Measurements from ENCODE around the gene ADARB1. TPM values are rescaled to one million over a fixed set of nuclear protein-coding genes. Genes with fewer than 3 reads are reported as not detected.

ADARB1 gene
- total RNA-seq, 1 donor from 2014 or later: 25.8 TPM

DNA sequence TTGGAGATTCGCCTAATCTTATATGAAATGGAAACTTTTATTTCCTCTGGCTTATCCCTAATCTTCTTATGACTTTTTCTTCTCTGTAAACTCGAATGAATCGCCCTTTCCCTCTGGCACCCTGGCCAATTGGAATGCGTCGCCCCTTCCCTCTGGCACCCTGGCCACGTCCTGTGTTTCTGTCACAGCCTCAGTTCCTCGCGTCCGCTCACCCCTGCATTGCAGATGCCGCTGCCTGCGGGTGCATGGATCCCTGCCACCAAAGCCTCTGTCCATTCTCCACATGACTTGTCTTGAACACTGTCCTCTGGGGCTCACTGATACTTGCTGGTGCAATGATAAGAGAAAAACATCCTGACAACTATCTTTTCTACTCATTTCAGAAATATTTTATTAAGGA is 104.6 kb downstream of the ADARB1 start:
- DNase-seq (ENCODE audit: low read depth) (no peak), FAIRE-seq (no peak)
- no peak overlapping the region for H3K4me3 Mint-ChIP-seq (ENCODE audit: unreplicated experiment)

DNA sequence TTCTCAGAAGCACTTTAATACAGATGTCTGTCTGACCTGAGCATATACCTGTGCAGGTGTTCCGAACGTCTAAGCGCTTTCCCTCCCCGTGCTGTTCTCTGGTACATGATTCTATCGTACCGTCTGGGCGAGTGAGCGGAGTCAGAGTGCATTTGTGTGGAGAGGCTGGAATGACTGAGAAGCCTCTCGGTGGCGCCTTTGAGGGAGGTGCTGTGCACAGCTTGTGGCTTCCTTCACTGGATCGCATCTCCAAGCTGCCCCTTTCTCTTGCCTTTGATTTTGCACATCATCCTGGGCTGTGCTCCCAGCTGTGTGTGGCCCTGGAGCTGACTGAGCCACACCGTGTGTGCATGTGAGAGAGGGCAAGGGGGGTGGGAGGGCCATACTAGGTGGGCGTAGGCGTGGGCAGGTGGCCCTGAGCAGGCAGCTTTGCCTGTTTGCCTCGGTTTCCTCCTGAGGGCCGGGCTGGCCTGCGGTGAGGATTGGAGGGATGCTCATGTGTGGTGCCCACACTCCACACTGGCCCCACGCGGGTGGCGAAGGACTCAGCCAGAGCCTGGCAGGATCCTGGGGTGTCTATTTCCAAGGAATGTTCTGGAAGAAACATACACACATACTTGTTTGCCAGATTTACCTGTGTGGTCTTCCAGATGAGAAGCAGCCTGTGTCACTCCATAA is 105.3 kb downstream of the ADARB1 start:
- Histone ChIP-seq H3K9me3 (ENCODE audit: insufficient read depth, low read depth, low read length) (no peaks in the 10 kb centered on the region), H3K27me3 (ENCODE audit: insufficient read depth, low read length) (no peaks in the 10 kb centered on the region), H3K36me3 (ENCODE audit: insufficient read depth, low read length) (peaks cover 4% of the 10 kb centered on the region), H4K20me1 (ENCODE audit: insufficient read depth, low read length) (no peaks in the 10 kb centered on the region), H3K9ac (ENCODE audit: low read length) (no peak overlapping the region), H3K4me2 (ENCODE audit: low read length) (no peak overlapping the region), H3K4me1 (ENCODE audit: insufficient read depth, low read length) (peaks cover 5% of the 10 kb centered on the region), H3K79me2 (ENCODE audit: insufficient read depth, low read length) (no peaks in the 10 kb centered on the region), H3K4me3 (ENCODE audit: insufficient read depth, low read depth, low read length) (no peak overlapping the region), H3K27ac (ENCODE audit: low read depth, low read length) (no peak overlapping the region), H2AFZ (ENCODE audit: low read depth, low read length) (no peak overlapping the region)
- no peaks in the 10 kb centered on the region for H3K9me3 Mint-ChIP-seq (ENCODE audit: unreplicated experiment)
- no peak overlapping the region for H3K27ac Mint-ChIP-seq (ENCODE audit: unreplicated experiment)
- no peak for DNase-seq (ENCODE audit: low read depth)
- no peaks in the 10 kb centered on the region for H3K4me1 Mint-ChIP-seq (ENCODE audit: low read depth, unreplicated experiment)
- no peak overlapping the region for H3K4me3 Mint-ChIP-seq (ENCODE audit: unreplicated experiment)
- peaks cover 22% of the 10 kb centered on the region for H3K36me3 Mint-ChIP-seq (ENCODE audit: low read depth, unreplicated experiment)
- FAIRE-seq: no peak
- no peaks in the 10 kb centered on the region for H3K27me3 Mint-ChIP-seq (ENCODE audit: low read depth, unreplicated experiment)
- no peak for TF ChIP-seq EZH2 (IDR thresholded peaks at IDR 0.05; ENCODE audit: insufficient read depth, low read length)
- TF ChIP-seq, protein P1, sequence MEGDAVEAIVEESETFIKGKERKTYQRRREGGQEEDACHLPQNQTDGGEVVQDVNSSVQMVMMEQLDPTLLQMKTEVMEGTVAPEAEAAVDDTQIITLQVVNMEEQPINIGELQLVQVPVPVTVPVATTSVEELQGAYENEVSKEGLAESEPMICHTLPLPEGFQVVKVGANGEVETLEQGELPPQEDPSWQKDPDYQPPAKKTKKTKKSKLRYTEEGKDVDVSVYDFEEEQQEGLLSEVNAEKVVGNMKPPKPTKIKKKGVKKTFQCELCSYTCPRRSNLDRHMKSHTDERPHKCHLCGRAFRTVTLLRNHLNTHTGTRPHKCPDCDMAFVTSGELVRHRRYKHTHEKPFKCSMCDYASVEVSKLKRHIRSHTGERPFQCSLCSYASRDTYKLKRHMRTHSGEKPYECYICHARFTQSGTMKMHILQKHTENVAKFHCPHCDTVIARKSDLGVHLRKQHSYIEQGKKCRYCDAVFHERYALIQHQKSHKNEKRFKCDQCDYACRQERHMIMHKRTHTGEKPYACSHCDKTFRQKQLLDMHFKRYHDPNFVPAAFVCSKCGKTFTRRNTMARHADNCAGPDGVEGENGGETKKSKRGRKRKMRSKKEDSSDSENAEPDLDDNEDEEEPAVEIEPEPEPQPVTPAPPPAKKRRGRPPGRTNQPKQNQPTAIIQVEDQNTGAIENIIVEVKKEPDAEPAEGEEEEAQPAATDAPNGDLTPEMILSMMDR (IDR thresholded peaks at IDR 0.05; ENCODE audit: insufficient read depth, low read depth, low read length): no peak

More for the DNA sequence above, 104.6 kb downstream of the ADARB1 start:
- no peaks in the 10 kb centered on the region for H3K27me3 ChIP-seq (ENCODE audit: insufficient read depth, low read length)
- Mint-ChIP-seq H3K4me1 (ENCODE audit: low read depth, unreplicated experiment) (no peaks in the 10 kb centered on the region), H3K27ac (ENCODE audit: unreplicated experiment) (no peak overlapping the region), H3K27me3 (ENCODE audit: low read depth, unreplicated experiment) (no peaks in the 10 kb centered on the region), H3K9me3 (ENCODE audit: unreplicated experiment) (no peaks in the 10 kb centered on the region), H3K36me3 (ENCODE audit: low read depth, unreplicated experiment) (peaks cover 22% of the 10 kb centered on the region)
- H3K36me3 ChIP-seq (ENCODE audit: insufficient read depth, low read length): peaks cover 4% of the 10 kb centered on the region
- no peaks in the 10 kb centered on the region for H3K79me2 ChIP-seq (ENCODE audit: insufficient read depth, low read length)
- TF ChIP-seq EZH2 (IDR thresholded peaks at IDR 0.05; ENCODE audit: insufficient read depth, low read length): no peak
- TF ChIP-seq, protein P1 (IDR thresholded peaks at IDR 0.05; ENCODE audit: insufficient read depth, low read depth, low read length): no peak
- H3K9me3 ChIP-seq (ENCODE audit: insufficient read depth, low read depth, low read length): no peaks in the 10 kb centered on the region
- no peak overlapping the region for H3K4me2 ChIP-seq (ENCODE audit: low read length)
- H3K4me3 ChIP-seq (ENCODE audit: insufficient read depth, low read depth, low read length): no peak overlapping the region
- H4K20me1 ChIP-seq (ENCODE audit: insufficient read depth, low read length): no peaks in the 10 kb centered on the region
- H3K4me1 ChIP-seq (ENCODE audit: insufficient read depth, low read length): peaks cover 5% of the 10 kb centered on the region
- no peak overlapping the region for H3K9ac ChIP-seq (ENCODE audit: low read length)
- no peak overlapping the region for H3K27ac ChIP-seq (ENCODE audit: low read depth, low read length)
- no peak overlapping the region for H2AFZ ChIP-seq (ENCODE audit: low read depth, low read length)

DNA sequence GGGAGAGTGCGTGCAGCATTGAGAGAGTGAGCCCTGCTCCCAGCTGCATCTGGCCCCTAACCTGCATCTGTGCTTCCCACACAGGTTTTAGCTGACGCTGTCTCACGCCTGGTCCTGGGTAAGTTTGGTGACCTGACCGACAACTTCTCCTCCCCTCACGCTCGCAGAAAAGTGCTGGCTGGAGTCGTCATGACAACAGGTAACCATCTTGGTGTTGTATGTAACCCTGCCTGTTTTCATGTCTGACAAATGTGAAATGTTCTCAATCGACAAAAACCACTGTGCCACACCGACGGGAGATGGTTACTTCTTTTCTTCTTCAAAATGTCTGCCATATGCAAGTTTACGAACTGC is 105.8 kb downstream of the ADARB1 start:
- Mint-ChIP-seq H3K4me1 (ENCODE audit: low read depth, unreplicated experiment) (no peaks in the 10 kb centered on the region), H3K27me3 (ENCODE audit: low read depth, unreplicated experiment) (no peaks in the 10 kb centered on the region), H3K36me3 (ENCODE audit: low read depth, unreplicated experiment) (peaks cover 22% of the 10 kb centered on the region), H3K9me3 (ENCODE audit: unreplicated experiment) (peaks cover 3% of the 10 kb centered on the region), H3K27ac (ENCODE audit: unreplicated experiment) (no peak overlapping the region), H3K4me3 (ENCODE audit: unreplicated experiment) (no peak overlapping the region)
- H3K27me3 ChIP-seq (ENCODE audit: insufficient read depth, low read length): no peaks in the 10 kb centered on the region
- H3K4me1 ChIP-seq (ENCODE audit: insufficient read depth, low read length): peaks cover 5% of the 10 kb centered on the region
- no peak for TF ChIP-seq EZH2 (IDR thresholded peaks at IDR 0.05; ENCODE audit: insufficient read depth, low read length)
- TF ChIP-seq, protein P1 (IDR thresholded peaks at IDR 0.05; ENCODE audit: insufficient read depth, low read depth, low read length): no peak
- DNase-seq (ENCODE audit: low read depth): no peak
- H3K4me3 ChIP-seq (ENCODE audit: insufficient read depth, low read depth, low read length): no peak overlapping the region
- H4K20me1 ChIP-seq (ENCODE audit: insufficient read depth, low read length): no peaks in the 10 kb centered on the region
- H3K79me2 ChIP-seq (ENCODE audit: insufficient read depth, low read length): no peaks in the 10 kb centered on the region
- H3K36me3 ChIP-seq (ENCODE audit: insufficient read depth, low read length): peaks cover 7% of the 10 kb centered on the region
- H2AFZ ChIP-seq (ENCODE audit: low read depth, low read length): no peak overlapping the region
- H3K27ac ChIP-seq (ENCODE audit: low read depth, low read length): no peak overlapping the region
- no peak overlapping the region for H3K4me2 ChIP-seq (ENCODE audit: low read length)
- no peak for FAIRE-seq
- no peak overlapping the region for H3K9ac ChIP-seq (ENCODE audit: low read length)
- H3K9me3 ChIP-seq (ENCODE audit: insufficient read depth, low read depth, low read length): no peaks in the 10 kb centered on the region

Data from astrocyte (in vitro differentiated cells and primary cell).